PC-3 (cell line): ENCODE measurements around the gene VWA7.

Experiments used
- CTCF ChIP-seq: fragments of 300-600 bp; sonication (generic); conservative IDR thresholded peaks from 2 replicates; pipeline ENCODE4 v1.5.1; 2017; ENCODE audit warnings: antibody characterized with exemption, low read depth, mild to moderate bottlenecking, low read length
- EZH2 ChIP-seq: fragments of 300-600 bp; sonication (generic); IDR thresholded peaks from one replicate; pipeline ENCODE4 v1.6.1; 2017; ENCODE audit warnings: antibody characterized with exemption, mild to moderate bottlenecking, low read length; ENCODE audit not compliant: unreplicated experiment

GRCh38 chr6:31822036-31822821 lies 45.1 kb upstream of the VWA7 start:
- TF ChIP-seq EZH2 (no peak), CTCF (no peak)
